Stimulated activated effector memory CD8-positive, alpha-beta T cell treated with anti-CD3 and anti-CD28 coated beads, Interleukin-12 subunit alpha, Interleukin-12 subunit beta, amount 100 ng/mL, for 72 hours (primary cell): ENCODE measurements around the gene SCAANT1.
A peak's percentile ranks its signal among the peaks of the same experiment; 100 is the strongest.

Source experiments
- ATAC-seq: fragments of 150-1000 bp; cut with Tn5 transposase; 2 replicates; pipeline ENCODE4 v1.10.0; 2021
- DNase-seq, 2 donors: peaks; one replicate each; pipeline ENCODE4 v3.0.0; 2021 to 2022; ENCODE audit warnings: low spot score in 2 of 2
- H3K27ac Mint-ChIP-seq: one replicate; pipeline ENCODE4 v1.8.0; 2022; ENCODE audit warnings: mild to moderate bottlenecking, mixed read lengths
- H3K36me3 Mint-ChIP-seq: one replicate; pipeline ENCODE4 v1.8.0; 2022; ENCODE audit warnings: mild to moderate bottlenecking, mixed read lengths
- H3K4me1 Mint-ChIP-seq: one replicate; pipeline ENCODE4 v1.8.0; 2022; ENCODE audit warnings: mixed read lengths
- H3K4me3 Mint-ChIP-seq: one replicate; pipeline ENCODE4 v1.8.0; 2022; ENCODE audit warnings: mild to moderate bottlenecking, mixed read lengths
- H3K9me3 Mint-ChIP-seq: one replicate; pipeline ENCODE4 v1.8.0; 2022; ENCODE audit warnings: mixed read lengths

Gene SCAANT1

GRCh38 chr3:63943678-63944077 is 31.5 kb upstream of the SCAANT1 start:
- no peaks in the 10 kb centered on the region for H3K9me3 Mint-ChIP-seq
- H3K4me1 Mint-ChIP-seq = peaks cover 62% of the 10 kb centered on the region
- no peak overlapping the region for H3K4me3 Mint-ChIP-seq
- H3K36me3 Mint-ChIP-seq = peaks cover 20% of the 10 kb centered on the region
- peak overlapping the region; percentile 73 for H3K27ac Mint-ChIP-seq
- ATAC-seq (no peak), DNase-seq (no peak)

GRCh38 chr3:63942528-63942927 is 30.3 kb upstream of the SCAANT1 start:
- DNase-seq = no peak
- Mint-ChIP-seq H3K27ac (peak overlapping the region; percentile 73), H3K4me3 (no peak overlapping the region), H3K4me1 (peaks cover 64% of the 10 kb centered on the region), H3K9me3 (no peaks in the 10 kb centered on the region), H3K36me3 (peaks cover 20% of the 10 kb centered on the region)
- no peak for ATAC-seq

GRCh38 chr3:63940389-63940757 is 28.2 kb upstream of the SCAANT1 start:
- H3K27ac Mint-ChIP-seq = no peak overlapping the region
- DNase-seq (no peak), ATAC-seq (no peak)
- H3K36me3 Mint-ChIP-seq = peaks cover 20% of the 10 kb centered on the region
- H3K9me3 Mint-ChIP-seq = no peaks in the 10 kb centered on the region
- H3K4me3 Mint-ChIP-seq = no peak overlapping the region
- peaks cover 64% of the 10 kb centered on the region for H3K4me1 Mint-ChIP-seq

GRCh38 chr3:63937661-63938651 is 25.8 kb upstream of the SCAANT1 start:
- no peak overlapping the region for H3K27ac Mint-ChIP-seq
- H3K4me1 Mint-ChIP-seq = peaks cover 72% of the 10 kb centered on the region
- ATAC-seq = peak; percentile 59
- H3K9me3 Mint-ChIP-seq = no peaks in the 10 kb centered on the region
- peaks cover 13% of the 10 kb centered on the region for H3K36me3 Mint-ChIP-seq
- no peak overlapping the region for H3K4me3 Mint-ChIP-seq
- DNase-seq = no peak

GRCh38 chr3:63936925-63937324 is 24.7 kb upstream of the SCAANT1 start:
- Mint-ChIP-seq H3K27ac (no peak overlapping the region), H3K4me3 (no peak overlapping the region)
- no peak for ATAC-seq

GRCh38 chr3:63934041-63934866 is 22.1 kb upstream of the SCAANT1 start:
- ATAC-seq (peak; percentile 78), DNase-seq (no peak)
- Mint-ChIP-seq H3K4me3 (peak overlapping the region; percentile 37), H3K36me3 (peaks cover 24% of the 10 kb centered on the region), H3K9me3 (no peaks in the 10 kb centered on the region), H3K4me1 (peaks cover 84% of the 10 kb centered on the region), H3K27ac (peak overlapping the region; percentile 77)

More at GRCh38 chr3:63936925-63937324, 24.7 kb upstream of the SCAANT1 start:
- H3K4me1 Mint-ChIP-seq = peaks cover 79% of the 10 kb centered on the region
- no peaks in the 10 kb centered on the region for H3K9me3 Mint-ChIP-seq
- peaks cover 13% of the 10 kb centered on the region for H3K36me3 Mint-ChIP-seq
- no peak for DNase-seq

- H3K4me3 Mint-ChIP-seq = peak overlapping the region; percentile 37
- H3K36me3 Mint-ChIP-seq = peaks cover 28% of the 10 kb centered on the region
- H3K4me1 Mint-ChIP-seq = peaks cover 78% of the 10 kb centered on the region
- no peak for DNase-seq
- H3K9me3 Mint-ChIP-seq = no peaks in the 10 kb centered on the region
- H3K27ac Mint-ChIP-seq = peak overlapping the region; percentile 46
- no peak for ATAC-seq
These were observed 21.3 kb upstream of the SCAANT1 start for GRCh38 chr3:63933459-63933858.

- ATAC-seq = no peak
These were observed 20.5 kb upstream of the SCAANT1 start for GRCh38 chr3:63932509-63933212.

GRCh38 chr3:63931290-63931689 is 19.1 kb upstream of the SCAANT1 start:
- H3K4me3 Mint-ChIP-seq = no peak overlapping the region

More at GRCh38 chr3:63932509-63933212, 20.5 kb upstream of the SCAANT1 start:
- peak overlapping the region; percentile 46 for H3K27ac Mint-ChIP-seq
- no peak for DNase-seq
- no peaks in the 10 kb centered on the region for H3K9me3 Mint-ChIP-seq
- peaks cover 31% of the 10 kb centered on the region for H3K36me3 Mint-ChIP-seq
- H3K4me3 Mint-ChIP-seq = peak overlapping the region; percentile 37
- H3K4me1 Mint-ChIP-seq = peaks cover 72% of the 10 kb centered on the region

GRCh38 chr3:63927422-63928280 is 15.5 kb upstream of the SCAANT1 start:
- peaks cover 62% of the 10 kb centered on the region for H3K4me1 Mint-ChIP-seq
- H3K4me3 Mint-ChIP-seq = no peak overlapping the region
- H3K9me3 Mint-ChIP-seq = no peaks in the 10 kb centered on the region
- ATAC-seq (no peak), DNase-seq (no peak)
- no peak overlapping the region for H3K27ac Mint-ChIP-seq
- H3K36me3 Mint-ChIP-seq = peaks cover 63% of the 10 kb centered on the region

More at GRCh38 chr3:63931290-63931689, 19.1 kb upstream of the SCAANT1 start:
- H3K4me1 Mint-ChIP-seq = peaks cover 72% of the 10 kb centered on the region
- no peak for DNase-seq
- no peak for ATAC-seq
- no peaks in the 10 kb centered on the region for H3K9me3 Mint-ChIP-seq
- peaks cover 40% of the 10 kb centered on the region for H3K36me3 Mint-ChIP-seq
- H3K27ac Mint-ChIP-seq = peak overlapping the region; percentile 29

GRCh38 chr3:63926309-63926708 is 14.1 kb upstream of the SCAANT1 start:
- ATAC-seq (no peak), DNase-seq (no peak)
- Mint-ChIP-seq H3K9me3 (no peaks in the 10 kb centered on the region), H3K4me1 (peaks cover 53% of the 10 kb centered on the region), H3K4me3 (no peak overlapping the region), H3K36me3 (peaks cover 76% of the 10 kb centered on the region), H3K27ac (no peak overlapping the region)

GRCh38 chr3:63922491-63923199 is 10.5 kb upstream of the SCAANT1 start:
- ATAC-seq = no peak
- Mint-ChIP-seq H3K4me1 (peaks cover 58% of the 10 kb centered on the region), H3K27ac (peak overlapping the region; percentile 26), H3K9me3 (no peaks in the 10 kb centered on the region), H3K36me3 (peaks cover 91% of the 10 kb centered on the region), H3K4me3 (no peak overlapping the region)
- no peak for DNase-seq

GRCh38 chr3:63921741-63922482 is 9.7 kb upstream of the SCAANT1 start:
- ATAC-seq (no peak), DNase-seq (no peak)
- H3K36me3 Mint-ChIP-seq = peaks cover 96% of the 10 kb centered on the region
- peaks cover 55% of the 10 kb centered on the region for H3K4me1 Mint-ChIP-seq
- peak overlapping the region; percentile 8 for H3K27ac Mint-ChIP-seq
- no peak overlapping the region for H3K4me3 Mint-ChIP-seq
- no peaks in the 10 kb centered on the region for H3K9me3 Mint-ChIP-seq
